ENCODE data around the gene TMEM86A.
"Not testable (repeated sequence)": the region's sequence is repeated elsewhere in the genome, so short reads cannot be mapped to it uniquely, and the experiment has no call there.

Gene TMEM86A

DNA sequence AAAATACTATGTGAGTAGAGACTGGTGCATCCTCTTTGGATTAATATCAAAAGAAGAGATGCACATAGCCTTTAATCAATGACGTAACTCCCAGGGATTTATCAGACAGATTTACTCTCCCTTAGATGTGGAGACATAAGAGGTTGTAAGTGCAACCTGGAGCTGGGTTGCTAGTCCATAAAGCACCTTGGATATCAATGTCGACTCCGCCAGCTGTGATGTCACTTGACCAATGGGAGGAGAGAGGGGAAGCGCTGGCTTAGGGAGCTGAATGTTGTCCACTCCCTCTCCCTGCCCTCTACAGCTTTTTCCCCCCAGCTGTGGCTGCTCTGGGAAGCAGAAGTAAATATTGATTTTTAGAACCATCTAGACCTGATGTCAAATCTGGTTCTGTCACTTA, 28.9 kb upstream of the TMEM86A start:
- DNase-seq (ENCODE audit: low read depth): no peak
- no peak overlapping the region for H3K4me3 ChIP-seq (ENCODE audit: control insufficient read depth, low read depth, low read length)
- TF ChIP-seq, protein P1, sequence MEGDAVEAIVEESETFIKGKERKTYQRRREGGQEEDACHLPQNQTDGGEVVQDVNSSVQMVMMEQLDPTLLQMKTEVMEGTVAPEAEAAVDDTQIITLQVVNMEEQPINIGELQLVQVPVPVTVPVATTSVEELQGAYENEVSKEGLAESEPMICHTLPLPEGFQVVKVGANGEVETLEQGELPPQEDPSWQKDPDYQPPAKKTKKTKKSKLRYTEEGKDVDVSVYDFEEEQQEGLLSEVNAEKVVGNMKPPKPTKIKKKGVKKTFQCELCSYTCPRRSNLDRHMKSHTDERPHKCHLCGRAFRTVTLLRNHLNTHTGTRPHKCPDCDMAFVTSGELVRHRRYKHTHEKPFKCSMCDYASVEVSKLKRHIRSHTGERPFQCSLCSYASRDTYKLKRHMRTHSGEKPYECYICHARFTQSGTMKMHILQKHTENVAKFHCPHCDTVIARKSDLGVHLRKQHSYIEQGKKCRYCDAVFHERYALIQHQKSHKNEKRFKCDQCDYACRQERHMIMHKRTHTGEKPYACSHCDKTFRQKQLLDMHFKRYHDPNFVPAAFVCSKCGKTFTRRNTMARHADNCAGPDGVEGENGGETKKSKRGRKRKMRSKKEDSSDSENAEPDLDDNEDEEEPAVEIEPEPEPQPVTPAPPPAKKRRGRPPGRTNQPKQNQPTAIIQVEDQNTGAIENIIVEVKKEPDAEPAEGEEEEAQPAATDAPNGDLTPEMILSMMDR (IDR thresholded peaks at IDR 0.05; ENCODE audit: control insufficient read depth, insufficient read depth, low read depth, low read length, missing control alignments): no peak

DNA sequence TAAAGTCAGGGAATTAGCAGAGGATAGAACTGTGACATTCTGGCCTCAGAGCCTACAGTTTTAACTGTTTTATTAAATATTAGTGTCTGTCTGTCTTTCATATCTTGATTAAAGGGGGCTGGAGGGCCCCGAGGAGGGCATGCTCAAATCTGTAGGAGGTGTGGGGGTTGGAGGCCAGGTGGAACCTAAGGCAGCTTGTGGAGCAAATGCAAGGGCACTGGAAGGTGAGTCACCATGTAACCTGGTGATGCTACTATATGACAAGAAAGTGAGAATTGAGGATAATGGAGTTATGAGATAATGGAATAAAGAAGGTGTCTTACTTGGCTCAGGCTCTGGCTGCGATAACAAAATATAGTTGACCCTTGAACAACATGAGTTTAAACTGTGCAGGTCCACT, 27.3 kb upstream of the TMEM86A start:
- no peak for DNase-seq (ENCODE audit: low read depth)
- TF ChIP-seq, protein P1 (IDR thresholded peaks at IDR 0.05; ENCODE audit: control insufficient read depth, insufficient read depth, low read depth, low read length, missing control alignments): no peak
- no peak overlapping the region for H3K4me3 ChIP-seq (ENCODE audit: control insufficient read depth, low read depth, low read length)

DNA sequence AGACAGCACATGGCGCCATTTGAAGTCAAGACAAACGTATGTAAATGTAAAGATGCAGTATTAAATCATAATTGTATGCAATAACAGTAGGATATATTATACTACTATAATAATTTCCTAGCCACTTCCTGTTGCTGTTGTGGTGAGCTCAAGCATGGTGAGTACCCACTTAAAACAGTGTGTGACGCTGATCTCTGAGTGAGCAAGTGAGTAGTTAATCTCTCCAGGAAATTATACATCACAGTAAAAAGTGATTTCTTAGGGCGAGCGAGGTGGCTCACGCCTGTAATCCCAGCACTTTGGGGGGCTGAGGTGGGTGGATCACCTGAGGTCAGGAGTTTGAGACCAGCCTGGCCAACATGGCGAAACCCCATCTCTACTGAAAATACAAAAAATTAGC, 26.4 kb upstream of the TMEM86A start:
- not testable (repeated sequence) for DNase-seq (ENCODE audit: low read depth); H3K4me3 ChIP-seq (ENCODE audit: control insufficient read depth, low read depth, low read length)

DNA sequence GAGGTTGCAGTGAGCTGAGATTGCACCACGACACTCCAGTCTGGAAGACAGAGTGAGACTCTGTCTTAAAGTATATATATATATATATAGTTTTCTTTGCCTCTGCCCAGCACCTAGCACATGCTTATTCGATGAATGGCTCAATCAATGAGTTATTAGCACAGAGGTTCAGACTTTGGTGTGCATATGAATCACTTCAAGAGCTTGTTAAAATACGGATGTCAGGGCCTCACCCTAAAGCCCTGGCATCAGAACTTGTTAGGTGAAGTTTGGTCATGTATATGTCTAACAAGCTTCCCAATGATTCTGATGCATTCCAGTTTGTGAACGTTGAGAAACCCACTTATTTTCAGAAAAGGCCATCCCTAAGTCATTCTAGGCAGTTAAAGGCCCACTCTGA, 21.8 kb upstream of the TMEM86A start:
- no peak overlapping the region for H3K4me3 ChIP-seq (ENCODE audit: control insufficient read depth, low read depth, low read length)
- TF ChIP-seq, protein P1 (IDR thresholded peaks at IDR 0.05; ENCODE audit: control insufficient read depth, insufficient read depth, low read depth, low read length, missing control alignments): no peak
- no peak for DNase-seq (ENCODE audit: low read depth)

DNA sequence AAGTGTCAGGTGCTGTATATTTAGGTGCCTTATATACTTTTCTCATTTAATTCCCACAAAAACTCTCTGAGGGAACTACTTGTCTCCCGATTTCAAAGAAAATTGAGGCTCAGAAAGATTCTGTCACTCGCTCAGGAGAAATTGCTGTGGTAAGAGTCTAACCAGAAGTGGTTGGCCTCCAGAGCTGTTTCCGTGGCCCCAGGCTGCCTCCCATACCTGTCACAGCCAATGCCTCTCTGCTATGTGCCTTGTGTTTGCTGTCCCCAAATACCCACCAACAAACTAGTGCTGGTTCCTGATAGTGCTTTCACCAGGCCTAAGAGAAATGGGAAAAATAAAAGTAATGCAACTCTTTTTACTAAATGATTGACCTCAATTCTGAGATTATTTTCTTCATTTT, 21.0 kb upstream of the TMEM86A start:
- no peak for DNase-seq (ENCODE audit: low read depth)
- TF ChIP-seq, protein P1 (IDR thresholded peaks at IDR 0.05; ENCODE audit: control insufficient read depth, insufficient read depth, low read depth, low read length, missing control alignments): no peak
- H3K4me3 ChIP-seq (ENCODE audit: control insufficient read depth, low read depth, low read length): no peak overlapping the region

DNA sequence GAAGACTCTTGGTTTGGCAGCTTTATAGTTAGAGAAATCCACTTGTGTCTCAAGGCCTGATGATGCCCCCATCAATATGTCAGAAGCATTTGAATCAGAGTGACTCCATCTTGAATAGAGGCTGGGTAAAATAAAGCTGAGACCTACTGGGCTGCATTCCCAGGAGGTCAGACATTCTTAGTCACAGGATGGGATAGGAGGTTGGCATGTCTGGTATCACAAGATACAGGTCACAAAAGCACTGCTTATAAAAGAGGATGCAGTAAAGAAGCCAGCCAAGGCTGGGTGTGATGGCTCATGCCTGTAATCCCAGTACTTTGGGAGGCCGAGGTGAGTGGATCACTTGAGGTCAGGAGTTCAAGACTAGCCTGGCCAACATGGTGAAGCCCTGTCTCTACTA, 16.6 kb upstream of the TMEM86A start:
- DNase-seq (ENCODE audit: low read depth); H3K4me3 ChIP-seq (ENCODE audit: control insufficient read depth, low read depth, low read length): not testable (repeated sequence)

DNA sequence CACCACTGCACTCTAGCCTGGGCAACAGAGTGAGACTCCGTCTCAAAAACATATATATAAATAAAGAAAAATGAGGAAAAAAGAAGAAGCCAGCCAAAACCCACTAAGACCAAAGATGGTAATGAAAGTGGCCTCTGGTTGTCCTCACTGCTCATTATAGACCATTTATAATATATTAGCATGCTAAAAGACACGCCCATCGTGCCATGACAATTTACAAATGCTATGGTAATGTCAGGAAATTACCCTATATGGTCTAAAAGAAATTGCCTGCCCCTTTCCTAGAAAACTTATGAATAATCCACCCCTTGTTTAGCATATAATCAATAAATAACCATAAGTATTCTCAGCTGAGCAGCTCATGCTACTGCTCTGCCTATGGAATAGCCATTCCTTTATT, 16.1 kb upstream of the TMEM86A start:
- TF ChIP-seq, protein P1 (IDR thresholded peaks at IDR 0.05; ENCODE audit: control insufficient read depth, insufficient read depth, low read depth, low read length, missing control alignments): no peak
- no peak for DNase-seq (ENCODE audit: low read depth)
- H3K4me3 ChIP-seq (ENCODE audit: control insufficient read depth, low read depth, low read length): no peak overlapping the region

DNA sequence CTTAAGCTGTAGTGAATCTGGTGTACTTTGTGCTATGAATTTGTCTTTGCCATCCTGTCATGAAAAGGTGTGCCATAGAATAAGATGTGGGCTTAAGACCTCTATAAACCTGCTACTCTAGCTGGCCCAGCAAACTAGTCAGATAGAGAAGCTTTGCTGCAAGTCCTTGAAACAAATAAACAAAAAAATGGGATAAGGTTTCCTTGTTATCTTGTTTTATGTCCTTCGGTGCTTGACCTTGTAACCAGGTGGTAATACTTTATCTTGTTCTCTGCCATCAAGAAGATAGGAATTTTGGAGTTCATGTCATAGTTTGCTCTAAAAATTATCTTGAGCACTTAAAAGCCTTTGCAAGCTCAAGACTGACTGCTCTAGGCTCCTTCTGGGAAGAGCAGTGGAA, 14.3 kb upstream of the TMEM86A start:
- no peak overlapping the region for H3K4me3 ChIP-seq (ENCODE audit: control insufficient read depth, low read depth, low read length)
- TF ChIP-seq, protein P1 (IDR thresholded peaks at IDR 0.05; ENCODE audit: control insufficient read depth, insufficient read depth, low read depth, low read length, missing control alignments): no peak
- DNase-seq (ENCODE audit: low read depth): no peak

DNA sequence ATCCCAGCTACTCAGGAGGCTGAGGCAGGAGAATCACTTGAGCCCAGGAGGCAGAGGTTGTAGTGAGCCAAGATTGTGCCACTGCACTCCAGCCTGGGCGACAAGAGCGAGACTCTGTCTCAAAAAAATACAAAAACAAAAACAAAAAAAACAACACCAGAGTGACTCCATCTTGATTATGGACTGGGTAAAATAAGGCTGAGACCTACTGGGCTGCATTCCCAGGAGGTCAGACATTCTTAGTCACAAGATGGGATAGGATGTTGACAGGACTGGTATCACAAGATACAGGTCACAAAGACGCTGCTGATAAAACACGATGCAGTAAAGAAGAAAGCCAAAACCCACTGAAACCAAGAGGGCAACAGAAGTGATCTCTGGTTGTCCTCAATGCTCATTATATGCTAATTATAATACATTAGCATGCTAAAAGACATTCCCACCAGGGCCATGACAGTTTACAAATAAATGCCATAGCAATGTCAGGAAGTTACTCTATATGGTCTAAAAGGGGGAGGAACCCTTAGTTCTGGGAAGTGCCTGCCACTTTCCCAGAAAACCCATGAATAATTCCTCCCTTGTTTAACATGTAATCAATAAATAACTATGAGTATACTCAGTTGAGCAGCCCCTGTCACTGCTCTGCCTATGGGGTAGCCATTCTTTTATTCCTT, 7.0 kb upstream of the TMEM86A start:
- DNase-seq (ENCODE audit: low read depth); H3K4me3 ChIP-seq (ENCODE audit: control insufficient read depth, low read depth, low read length): not testable (repeated sequence)

Data from AG09309 (cell line).